ENCODE data around the gene CISH.

DNA sequence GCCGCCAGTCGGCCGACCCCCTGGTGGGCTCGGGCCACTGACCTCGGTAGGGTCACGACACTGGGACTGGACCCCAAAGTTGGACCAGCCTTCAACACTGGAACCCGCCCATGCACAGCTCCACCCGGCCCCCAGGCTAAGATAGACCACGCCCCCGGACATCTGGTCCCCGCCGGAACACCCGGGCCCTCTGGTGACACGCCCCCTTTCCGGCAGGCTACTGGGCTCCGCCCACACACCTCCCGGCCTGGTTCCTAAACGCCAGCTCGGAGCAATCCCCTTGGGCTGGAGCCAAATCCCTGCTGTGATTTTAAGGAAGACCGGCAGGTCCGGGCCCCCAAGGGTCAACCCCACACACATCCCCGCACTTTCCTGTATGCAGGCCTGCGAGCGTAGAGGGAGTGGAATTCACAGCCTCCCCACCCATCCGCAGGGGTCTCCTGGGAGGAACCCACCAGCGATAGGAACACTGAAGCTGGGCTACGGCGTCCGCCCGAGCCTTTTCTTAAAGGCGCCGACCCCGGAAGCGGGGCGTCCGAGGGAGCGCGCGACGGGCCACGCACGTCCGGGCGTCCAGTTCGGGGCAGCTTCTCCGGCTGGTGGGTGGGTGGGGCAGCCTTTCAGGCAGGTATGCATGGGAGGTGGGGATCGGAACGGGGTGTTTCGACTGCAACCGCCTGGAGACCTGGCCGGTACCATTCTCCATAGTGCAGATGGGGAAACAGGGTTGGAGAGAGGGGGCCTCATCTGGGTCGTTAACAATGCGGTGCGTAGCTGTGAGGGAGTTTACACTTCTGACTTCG, 42.4 kb downstream of the CISH start, which contains the start of gene HEMK1:
- TF ChIP-seq, protein P1, sequence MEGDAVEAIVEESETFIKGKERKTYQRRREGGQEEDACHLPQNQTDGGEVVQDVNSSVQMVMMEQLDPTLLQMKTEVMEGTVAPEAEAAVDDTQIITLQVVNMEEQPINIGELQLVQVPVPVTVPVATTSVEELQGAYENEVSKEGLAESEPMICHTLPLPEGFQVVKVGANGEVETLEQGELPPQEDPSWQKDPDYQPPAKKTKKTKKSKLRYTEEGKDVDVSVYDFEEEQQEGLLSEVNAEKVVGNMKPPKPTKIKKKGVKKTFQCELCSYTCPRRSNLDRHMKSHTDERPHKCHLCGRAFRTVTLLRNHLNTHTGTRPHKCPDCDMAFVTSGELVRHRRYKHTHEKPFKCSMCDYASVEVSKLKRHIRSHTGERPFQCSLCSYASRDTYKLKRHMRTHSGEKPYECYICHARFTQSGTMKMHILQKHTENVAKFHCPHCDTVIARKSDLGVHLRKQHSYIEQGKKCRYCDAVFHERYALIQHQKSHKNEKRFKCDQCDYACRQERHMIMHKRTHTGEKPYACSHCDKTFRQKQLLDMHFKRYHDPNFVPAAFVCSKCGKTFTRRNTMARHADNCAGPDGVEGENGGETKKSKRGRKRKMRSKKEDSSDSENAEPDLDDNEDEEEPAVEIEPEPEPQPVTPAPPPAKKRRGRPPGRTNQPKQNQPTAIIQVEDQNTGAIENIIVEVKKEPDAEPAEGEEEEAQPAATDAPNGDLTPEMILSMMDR (conservative IDR thresholded peaks at IDR 0.05; ENCODE audit: low read depth, low read length): no peak
- no peak for TF ChIP-seq EZH2 (IDR thresholded peaks at IDR 0.05; ENCODE audit: low read length, unreplicated experiment)
- no peak for TF ChIP-seq EZH2phosphoT487 (IDR thresholded peaks at IDR 0.05; ENCODE audit: borderline replicate concordance, low read length)

All from PC-3 (cell line).